22Rv1 (cell line): ENCODE data around the gene SAMD11.

Source experiments
- CTCF ChIP-seq: fragments of 450-650 bp; IDR thresholded peaks from 2 replicates; pipeline ENCODE4 v1.5.1; 2017; ENCODE audit warnings: mild to moderate bottlenecking
- ZFX ChIP-seq: fragments of 450-650 bp; IDR thresholded peaks from 2 replicates; pipeline ENCODE4 v1.6.1; 2017; ENCODE audit warnings: antibody characterized with exemption, borderline replicate concordance

GRCh38 chr1:982765-983436 is 59.2 kb downstream of the SAMD11 start:
- TF ChIP-seq CTCF (no peak), ZFX (no peak)
